ENCODE data around the gene TUBGCP6.
"Not testable (repeated sequence)": the region's sequence is repeated elsewhere in the genome, so short reads cannot be mapped to it uniquely, and the experiment has no call there.

DNA sequence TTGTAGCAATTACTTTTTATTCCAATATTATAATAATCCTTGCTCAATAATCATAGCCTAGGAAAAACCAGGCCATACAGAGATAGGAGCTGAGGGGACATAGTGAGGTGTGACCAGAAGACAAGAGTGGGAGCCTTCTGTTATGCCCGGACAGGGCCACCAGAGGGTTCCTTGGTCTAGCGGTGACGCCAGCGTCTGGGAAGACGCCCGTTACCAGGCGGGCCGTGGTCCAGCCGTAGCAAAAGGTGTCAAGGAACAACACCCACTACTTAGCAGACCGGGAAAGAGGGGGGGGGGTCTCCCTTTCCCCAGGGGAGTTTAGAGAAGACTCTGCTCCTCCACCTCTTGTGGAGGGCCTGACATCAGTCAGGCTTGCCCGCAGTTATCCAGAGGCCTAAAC lies 28.5 kb upstream of the TUBGCP6 start:
- TF ChIP-seq POLR2AphosphoS5 (IDR thresholded peaks at IDR 0.05; ENCODE audit: borderline replicate concordance, low read depth, low read length); EZH2 (IDR thresholded peaks at IDR 0.05); FOXP2 (optimal IDR thresholded peaks at IDR 0.05; ENCODE audit: control extremely low read depth, extremely low read length, insufficient read depth): not testable (repeated sequence)
